ENCODE measurements around the gene LFNG.

Gene LFNG

DNA sequence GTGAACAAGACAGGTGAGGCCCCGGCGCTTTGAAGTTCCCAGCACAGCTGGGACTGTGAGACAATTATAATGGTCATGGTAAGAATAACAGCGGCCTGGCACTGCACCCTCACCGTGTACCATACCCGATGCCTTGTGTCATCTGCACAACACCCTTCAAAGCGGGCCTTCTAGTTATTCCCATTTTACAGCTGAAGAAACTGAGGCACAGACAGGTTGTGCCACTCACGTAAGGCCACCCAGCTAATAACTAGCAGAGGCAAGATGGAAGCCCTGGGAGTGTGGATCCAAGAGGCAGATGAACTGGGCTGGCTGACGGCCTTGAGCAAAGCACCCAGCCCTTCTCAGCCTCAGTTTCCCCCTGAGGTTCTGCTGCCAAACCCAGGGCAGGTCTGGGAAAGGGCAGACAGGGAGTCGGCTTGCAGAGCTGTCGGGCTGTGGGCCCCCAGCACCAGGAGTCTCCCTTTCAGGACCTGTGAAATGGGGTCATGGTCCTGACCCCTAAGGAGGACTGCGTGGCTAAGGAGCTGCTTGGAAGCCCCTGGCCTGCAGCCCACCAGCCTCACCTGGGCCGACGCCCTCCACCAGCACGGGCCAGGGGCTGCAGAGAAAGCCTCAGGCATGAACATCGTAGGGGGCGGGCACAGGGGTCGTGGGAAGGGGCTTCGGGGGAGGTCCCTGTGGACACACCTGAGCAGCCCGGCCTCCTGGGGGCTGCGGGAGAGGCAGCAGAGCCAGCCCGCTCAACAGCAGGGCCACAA is 15.3 kb upstream of the LFNG start:
- DNase-seq: no peak

DNA sequence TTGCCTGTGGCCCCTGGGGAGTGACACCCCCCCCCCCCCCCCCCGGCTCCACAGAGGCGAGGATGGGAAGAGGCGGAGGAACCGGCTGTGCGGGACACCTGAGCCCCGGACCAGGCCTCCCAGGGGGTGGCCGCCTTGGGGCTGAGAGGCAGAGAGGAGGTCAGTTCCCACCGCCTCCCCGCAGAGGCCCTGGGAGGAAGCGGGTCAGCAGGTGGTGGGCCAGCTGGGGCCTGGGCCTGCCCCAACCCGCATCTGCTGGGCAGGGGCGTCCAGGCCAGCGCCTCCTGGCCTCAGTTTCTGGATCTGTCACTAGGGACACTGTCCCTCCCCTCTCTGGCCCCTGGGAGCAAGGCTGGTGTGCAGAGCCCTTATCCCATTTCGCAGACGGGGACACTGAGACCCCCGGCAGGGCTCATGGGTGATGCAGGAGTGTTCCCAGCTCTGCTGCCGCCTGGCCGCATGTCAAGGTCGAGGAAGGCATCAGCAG is 14.6 kb upstream of the LFNG start:
- DNase-seq: no peak

DNA sequence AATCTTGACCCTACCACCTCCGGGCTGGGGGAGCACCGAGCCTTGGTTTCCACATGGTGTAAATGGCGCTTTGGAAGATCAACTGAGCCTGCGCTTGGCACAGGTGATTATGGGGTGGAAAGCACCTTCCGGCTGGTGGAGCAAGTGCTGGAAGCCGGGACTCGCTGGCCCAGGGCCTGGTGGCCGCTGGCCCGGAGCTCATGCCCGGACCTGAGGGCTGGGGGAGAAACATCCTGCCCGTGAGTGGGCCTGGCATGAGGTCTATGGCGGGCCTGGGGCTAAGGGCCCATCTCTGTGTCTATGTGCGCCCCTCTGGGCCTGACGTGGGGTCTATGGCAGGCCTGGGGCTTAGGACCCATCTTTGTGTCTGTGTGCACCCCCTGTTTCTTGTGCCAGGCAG is 14.2 kb upstream of the LFNG start:
- DNase-seq: no peak

DNA sequence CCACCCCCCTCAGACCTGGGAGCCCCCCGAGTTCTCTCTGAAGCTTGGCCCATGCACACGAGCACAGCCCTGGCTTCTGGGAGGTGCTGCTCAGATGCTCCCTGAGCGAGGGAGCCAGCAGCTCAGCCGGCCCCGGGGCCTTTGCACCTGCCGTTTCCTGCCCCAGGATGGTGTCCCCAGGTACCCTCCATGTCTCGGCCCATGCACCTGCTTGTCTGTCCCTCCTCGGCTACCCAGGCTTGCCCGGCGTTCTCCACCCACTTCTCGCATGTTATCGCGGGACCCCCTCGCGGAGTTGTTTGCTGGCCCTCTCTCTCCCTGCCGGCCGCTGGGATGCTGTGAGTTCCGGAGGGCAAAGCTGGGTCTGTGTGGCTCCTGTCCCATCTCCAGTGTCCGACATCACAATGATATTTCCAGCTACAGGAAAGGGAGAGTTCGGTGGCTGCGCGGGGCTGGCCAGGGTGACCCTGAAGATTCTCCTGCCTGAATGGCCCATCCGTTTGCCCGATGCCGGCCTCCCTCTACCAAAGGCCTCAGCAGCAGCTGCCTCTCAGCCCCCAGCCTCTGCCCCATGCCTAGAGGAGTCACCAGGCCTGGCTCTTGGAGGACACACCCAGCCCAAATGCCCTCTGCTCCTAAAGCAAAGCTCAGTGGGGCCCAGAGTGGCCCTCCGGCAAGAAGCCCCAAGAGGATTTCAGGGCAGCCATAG is 12.2 kb upstream of the LFNG start:
- no peak for DNase-seq

DNA sequence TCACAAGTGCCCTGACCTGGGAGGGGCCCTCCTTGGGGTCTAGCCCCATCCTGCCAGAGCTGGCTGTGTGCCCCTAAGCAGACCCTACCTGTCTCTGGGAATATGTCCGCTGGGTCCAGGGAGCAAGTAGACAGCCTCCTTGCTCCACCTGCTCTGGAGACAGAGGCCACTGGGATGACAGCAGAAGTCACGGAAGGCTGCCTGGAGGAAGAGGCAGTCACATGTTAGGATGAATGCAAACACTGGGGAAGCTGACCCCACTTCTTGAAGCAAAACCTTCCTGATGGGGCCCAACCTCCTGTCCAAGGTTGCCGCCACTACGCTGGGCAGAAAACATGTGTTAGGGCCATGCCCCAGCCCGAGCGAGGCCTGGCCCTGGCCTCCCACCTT is 11.7 kb upstream of the LFNG start:
- DNase-seq: no peak

DNA sequence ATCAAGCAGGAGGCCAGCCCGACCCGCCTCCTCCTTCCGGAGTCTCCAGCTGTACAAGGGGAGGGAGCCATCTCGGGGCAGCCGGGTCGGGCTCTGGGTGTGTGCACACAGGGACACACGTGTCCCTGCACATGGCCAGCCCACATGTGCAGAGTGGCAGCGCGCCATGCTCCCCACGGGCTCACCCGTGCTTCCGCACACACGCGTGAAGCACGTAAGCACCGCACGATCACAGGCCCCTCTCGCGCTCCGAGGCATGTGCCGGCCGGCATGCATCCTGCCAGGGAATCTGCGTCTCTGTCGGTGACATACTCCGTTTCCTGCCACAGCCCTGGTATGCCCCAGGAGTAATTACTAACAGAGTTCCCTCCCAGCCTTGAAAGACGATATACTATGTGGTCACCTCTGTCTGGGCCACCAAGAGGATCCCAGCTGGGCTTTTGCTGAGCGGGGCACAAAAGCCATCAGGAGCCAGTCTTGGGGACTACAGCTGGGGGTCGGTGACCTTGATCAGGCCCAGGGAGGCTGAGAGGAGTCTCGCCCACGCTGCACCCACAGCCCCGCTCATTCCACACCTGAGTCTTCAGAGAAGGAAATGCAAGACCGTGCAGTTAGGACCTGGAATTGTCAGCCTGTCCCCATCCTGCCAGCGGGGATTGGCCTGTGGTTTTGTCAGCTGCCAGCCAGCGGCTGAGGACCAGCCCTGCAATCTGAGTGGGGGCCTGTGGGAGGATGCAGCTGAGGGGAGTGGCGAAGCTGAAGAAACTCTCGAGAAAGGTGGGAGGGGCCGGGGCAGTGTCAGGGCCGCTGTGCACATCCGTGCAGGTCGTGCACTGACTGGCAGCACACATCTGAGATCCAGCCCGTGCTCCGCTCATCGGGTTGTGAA is 11.0 kb upstream of the LFNG start:
- peak in 1 of 2 donors; percentile 54 for DNase-seq

DNA sequence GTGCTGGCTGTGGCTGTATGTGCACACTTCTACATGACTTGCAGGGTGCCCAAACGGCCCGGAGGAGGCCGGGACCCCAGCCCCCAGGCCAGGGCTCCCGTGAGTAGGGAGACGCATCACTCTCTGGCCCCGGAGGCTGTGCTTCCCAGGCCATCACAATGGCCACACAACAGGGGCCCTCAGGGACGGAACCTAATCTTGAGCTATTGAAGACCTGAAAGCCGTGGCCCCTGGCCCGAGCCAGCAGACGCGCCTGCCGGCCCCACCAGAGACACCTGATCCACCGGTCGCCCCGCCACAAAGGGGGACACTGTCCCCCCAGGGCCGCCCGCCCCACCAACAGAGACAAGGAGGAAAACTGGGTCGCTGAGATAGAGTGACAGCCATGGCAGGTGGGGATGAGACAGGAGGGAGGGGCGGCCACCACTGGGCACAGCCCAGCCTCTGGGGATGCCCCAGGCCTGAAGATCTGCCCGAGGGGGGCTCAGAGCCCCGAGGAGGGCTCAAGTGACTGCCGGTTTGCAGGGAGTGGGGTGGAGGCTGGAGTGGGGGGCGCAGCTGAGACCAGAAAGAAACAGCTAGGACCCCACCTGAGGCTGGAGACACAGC is 10.2 kb upstream of the LFNG start:
- no peak for DNase-seq

DNA sequence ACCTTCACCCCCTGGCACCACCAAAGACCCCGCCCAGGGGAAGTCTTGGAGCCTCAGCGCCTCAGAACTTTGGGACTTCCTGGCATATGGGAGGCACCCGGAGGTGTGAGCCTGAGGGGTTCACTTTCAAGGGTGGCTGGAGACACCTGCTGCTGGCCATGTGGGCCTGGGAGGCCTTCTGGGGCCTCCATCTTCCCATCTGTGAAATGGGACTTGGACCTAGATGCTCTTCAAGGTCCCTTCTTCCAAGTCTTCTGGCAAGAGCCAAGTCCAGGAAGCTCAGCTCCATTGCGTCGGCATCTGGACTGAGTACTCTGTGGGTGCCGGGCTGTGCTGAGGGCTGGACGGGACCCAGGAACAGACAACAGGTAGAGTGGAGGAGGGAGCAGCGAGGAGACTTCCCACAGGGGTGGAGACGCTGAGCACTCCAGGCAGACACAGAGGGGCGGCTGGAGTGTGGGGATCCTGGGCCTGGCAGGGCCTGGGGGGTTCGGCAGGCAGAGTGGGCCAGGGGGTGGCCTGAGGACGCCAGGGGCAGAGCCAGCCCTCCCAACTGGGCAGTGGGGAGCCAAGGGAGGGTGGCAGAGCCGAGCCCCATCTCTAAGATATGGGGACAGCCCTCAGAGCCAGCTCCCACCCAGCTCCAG is 9.3 kb upstream of the LFNG start:
- DNase-seq: no peak

DNA sequence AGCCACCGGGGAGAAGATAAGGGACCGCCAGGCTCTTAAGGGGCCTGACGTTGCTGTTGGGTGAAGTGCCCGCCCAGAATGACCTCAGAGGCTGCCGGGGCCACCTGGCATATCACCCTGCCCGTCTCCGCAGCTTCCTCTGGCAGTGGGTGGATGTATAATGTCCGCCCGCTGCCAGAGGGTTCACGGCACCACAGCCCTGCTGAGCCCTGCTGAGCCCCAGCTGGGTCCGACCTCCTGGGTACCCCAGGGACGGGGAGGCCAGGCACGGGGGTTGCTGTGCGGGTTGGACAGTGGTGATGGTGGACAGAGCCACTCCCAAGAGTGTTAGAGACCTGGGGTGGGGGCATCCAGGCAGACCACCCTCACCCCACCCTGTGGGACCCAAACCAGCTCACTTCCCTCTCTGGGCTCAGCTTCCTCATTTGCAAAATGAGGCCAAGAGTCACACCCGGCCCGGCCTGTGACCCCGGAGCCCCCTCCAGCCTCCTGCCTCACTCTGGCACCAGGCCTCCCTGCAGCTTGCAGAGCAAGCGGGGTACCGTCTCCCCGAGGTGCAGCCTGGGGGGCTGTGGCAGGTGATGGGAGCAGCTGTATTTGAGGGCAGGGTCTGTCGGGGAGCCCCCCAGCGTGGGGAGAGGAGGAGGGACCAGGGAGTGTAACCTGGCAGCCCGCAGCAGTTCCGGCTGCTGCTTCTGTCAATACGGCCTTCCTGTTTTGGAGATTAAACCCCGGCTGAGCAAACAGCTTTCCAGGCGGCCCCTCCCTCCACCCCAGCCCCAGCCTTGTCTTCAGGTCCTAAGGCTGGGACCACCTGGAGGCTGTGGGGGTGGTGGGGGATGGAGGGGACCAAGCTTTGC is 8.4 kb upstream of the LFNG start:
- DNase-seq: peak in 1 of 2 donors; percentile 51

DNA sequence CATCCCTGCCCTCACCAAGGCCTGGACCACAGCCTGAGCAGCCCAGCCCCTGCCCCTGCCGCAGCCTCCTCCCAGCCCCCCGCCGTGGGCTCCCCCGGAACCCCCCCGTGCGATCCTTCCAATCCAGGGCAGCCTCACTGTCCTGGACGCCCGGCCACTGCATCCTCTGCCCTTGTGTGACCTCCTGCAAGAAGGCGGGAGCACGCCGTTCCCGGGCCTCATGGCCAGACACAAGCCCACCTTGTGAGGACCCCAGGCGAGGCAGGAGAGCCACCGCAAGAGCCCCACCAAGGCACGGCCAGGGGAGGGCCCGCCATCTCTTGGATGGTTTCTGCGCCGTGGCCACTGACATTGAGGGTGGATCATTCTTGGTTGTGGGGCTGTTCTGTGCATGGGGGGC is 7.8 kb upstream of the LFNG start:
- no peak for DNase-seq

DNA sequence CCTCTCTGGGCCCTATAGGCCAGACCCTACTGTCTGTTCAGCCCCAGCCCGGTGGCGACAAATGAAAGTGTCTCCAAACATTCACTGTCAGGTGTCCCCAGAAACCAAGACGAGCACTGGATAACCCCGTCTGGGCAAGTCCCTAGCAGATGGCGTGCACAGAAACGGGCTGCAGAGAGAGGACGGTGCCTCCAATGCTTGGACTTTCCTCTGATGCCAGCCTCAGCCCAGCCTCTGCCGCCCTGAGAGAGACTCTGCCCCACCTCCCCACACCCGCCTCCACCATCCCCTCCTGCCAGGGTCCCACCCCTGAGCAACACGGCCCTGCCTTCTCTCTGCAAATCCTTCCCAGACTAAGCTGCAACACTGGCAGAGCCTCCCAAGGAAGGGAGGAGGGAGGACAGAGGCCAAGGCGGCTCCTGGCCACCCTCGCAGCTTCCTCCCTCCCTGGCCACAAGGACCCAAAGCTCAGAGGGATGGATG is 7.4 kb upstream of the LFNG start:
- DNase-seq: no peak

DNA sequence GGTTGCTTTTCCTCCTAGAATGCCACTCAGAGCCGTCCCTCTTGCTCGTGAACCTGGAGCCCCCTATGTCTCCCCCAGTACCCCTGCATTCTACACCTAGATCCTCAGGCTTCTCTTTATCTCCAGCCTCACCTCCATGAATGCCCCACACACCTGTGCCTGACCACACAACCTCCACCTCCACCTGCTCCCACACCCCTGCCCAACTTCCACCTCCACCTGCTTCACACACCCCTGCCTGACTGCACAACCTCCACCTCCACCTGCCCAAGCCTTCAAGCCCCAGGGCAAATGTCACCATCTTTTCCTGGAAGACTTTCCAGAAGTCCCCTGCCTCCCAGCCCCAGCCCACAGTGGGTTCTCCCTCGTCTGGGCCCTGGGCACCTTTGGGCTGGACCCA is 6.9 kb upstream of the LFNG start:
- DNase-seq: no peak

DNA sequence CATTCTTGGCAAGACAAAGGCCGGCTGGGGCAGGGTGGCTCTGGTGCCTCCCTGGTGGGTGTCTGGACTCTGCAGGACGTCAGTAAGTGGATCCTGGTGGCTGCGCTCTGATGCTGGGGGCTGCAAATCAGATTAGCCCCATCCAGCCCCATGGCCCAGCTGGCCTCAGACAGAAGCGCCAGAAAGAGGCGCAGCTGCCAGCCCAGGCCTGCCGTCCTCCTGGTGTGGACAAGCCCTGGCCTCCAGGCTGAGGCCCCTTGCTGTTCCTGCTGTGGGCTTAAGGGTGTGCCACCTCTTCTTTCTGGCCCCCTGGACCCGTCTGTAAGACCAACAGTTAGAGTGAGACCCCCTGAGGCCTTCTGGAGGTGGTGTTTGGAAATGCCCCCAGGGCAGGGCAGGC is 5.9 kb upstream of the LFNG start:
- no peak for DNase-seq

DNA sequence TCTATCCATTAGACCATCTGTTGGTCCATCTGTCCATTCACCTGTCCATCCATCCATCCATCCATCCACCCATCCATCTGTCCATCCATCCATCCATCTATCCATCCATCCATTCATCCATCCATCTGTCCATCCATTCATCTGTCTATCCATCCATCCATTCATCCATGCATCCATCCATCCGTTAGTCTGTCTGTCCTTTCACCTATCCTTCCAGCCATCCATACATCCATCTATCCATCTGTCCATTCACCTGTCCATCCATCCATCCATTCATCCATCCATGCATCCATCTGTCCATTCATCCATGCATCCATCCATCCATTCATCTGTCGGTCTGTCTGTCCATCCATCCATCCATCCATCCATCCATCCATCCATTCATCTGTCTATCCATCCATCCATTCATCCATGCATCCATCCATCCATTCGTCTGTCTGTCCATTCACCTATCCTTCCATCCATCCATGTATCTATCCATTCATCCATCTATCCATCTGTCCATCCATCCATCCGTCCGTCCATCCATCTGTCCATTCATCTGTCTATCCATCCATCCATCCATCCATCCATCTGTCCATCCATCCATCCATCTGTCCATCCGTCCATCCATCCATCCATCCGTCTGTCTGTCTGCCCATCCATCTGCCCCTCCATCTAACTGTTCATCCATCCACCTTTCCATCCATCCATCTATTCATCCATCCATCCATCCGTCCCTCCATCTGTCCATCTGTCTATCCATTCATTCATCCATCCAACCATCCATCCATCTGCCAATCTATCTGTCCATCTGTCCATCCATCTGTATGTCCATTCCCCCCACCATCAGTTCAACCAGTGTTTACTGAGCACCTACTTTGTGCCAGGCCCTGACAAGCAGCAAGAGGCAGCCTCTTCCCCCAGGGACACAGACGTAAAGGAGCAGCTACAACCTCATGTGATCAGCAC is 4.8 kb upstream of the LFNG start:
- DNase-seq: no peak

DNA sequence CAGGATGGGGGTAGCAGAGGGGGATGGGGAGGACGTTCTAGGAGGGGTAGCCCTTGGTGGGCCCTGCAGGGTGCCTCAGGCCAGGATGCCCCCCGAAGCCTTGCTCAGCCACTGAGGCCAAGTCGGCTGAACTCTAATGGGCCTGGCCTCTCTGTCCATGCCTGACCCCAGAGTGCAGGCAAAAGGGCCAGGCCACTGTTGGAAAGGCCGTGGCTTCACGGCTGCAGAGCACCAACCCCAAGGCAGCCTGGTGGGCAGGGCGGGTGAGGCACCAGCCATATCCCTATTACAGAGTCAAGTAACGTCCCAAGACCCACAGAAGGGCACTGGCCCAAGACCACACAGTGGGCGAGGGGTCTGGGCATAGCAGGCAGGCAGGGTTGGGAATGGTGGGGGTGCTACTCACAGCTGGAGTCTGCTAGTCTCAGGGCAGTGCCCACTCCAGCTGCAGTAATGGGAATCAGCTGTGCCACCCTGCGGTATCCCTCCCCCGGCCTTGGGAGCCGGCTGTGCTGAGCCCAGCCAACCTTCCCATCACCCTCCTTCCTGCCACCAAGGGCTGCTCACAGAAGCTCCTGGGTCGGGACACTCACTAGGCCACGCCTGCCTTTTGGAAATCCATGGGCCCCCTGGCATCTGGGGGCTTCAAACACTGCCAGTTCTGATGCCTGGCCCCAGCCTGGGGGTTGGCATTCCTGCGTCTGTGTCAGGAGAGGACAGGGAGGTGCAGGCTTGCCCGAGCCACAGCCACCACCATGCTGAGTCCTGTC is 4.0 kb upstream of the LFNG start:
- no peak for DNase-seq

DNA sequence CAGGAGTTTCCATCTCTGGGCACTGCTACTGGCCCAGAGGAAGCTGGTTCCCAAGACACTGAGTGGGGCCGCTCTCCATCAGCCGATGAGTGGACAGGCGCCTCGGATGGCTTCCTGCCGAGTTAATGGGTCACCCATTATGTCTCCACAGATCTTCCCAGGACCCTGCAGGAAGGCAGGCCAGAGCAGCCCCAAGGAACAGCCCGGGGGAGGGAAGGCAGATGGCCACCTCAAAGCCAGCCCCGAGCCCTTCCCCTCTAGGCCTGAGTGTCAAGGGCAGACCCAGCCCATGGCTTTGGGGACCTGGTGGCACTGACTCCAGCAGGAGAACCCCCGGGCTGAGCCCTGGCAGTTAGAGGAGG is 3.4 kb upstream of the LFNG start:
- DNase-seq: no peak

DNA sequence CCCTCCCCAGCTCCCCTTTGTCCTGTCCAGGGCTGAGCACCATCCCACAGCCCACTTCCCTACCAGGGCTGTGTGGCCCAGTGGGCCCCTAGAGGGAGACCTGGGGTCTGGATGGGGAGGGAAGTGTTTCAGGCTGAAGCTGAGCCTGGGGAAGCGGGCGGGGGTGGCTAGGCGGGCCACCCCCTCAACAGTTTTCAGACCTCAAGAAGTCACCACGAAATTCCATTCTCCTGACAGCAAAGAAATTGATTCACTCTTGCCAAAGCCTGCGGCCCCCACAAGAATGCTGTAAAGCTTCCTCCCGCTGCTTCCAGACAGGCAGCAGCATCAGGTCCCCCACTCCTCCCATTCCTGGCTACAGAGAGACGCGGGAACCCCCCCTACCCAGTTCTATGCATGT is 2.5 kb upstream of the LFNG start:
- no peak for DNase-seq

DNA sequence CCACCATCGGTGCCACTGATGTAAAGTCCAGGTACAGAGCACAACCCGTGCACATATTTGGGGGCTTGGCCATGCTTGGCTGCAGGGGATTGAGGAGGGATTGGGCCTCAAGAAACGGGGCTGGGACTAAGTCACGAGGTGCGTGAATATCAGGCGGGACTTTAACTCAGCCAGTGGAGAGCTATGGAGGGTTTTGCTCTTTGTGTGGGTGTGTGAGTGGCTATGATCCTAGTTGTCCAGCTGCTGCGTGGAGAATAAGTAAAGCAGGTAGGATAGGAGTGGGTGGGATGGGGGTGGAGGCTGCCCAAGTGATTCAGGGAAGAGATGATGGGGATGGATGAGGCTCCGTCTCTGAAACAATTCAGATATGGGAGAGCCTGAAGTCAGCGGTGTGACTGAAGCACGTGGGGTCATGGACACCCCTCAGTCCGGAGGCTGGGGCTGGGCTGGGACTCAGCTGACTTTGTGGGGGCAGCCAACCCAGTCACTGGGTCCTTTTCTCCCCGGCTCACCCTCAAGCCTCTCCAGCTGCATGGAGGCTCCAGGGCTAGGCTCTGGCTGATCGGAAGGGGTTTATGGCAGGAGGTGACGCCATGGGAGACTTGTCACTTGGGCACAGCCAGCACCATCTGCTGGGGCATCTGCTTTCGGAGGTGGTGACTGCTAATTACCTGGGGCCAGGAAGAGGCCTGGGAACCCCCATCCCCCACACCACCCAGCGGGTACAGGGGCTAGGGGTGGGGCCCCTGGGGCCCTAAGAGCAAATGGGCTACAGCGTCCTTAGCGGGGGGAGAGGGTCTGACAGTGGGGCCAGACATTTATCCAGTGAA is 1.7 kb upstream of the LFNG start:
- DNase-seq: no peak

DNA sequence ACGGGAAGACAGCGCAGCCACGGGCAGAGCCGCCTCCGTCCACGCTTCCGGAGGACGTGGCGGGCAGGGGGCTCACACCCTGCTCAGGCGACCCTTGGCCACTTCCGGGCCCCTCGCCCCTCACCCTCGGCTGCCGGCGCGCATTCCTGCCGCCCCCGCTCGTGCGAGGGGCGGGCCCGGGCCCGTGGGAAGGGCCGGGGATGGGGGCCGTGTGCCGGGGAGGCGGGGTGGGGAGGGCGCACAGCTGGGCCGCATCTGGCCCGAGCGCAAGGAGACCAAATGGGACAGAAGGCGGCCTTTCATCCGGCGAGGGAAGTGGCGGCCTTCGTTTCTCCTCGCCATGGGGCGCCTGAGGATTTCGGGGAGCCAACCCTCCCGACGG is 846 bp upstream of the LFNG start:
- DNase-seq: no peak

All from stimulated activated CD4-positive, alpha-beta T cell treated with anti-CD3 and anti-CD28 coated beads, Interleukin-2, amount 100 ng/mL, for 48 hours (primary cell).